Bronchial epithelial cell (primary cell): Measurements from ENCODE around the gene RAB11FIP5. TPM values are rescaled to one million over a fixed set of nuclear protein-coding genes. Genes with fewer than 3 reads are reported as not detected.
A peak's percentile ranks its signal among the peaks of the same experiment; 100 is the strongest.

Source experiments
- DNase-seq: peaks from one replicate; pipeline ENCODE4 v3.0.0-alpha.2; 2010; ENCODE audit warnings: low read depth
- FAIRE-seq: peaks from 2 replicates; lab custom pipeline; 2011; peaks lifted over from hg19 to GRCh38; lab: Jason Lieb, UNC
- H3K27me3 ChIP-seq: 2 replicates; pipeline ENCODE4 v1.5.1; 2011; ENCODE audit warnings: low read length; ENCODE audit not compliant: control insufficient read depth, insufficient read depth
- H3K36me3 ChIP-seq: 2 replicates; pipeline ENCODE4 v1.5.1; 2011; ENCODE audit warnings: low read length; ENCODE audit not compliant: control insufficient read depth, insufficient read depth
- H3K4me3 ChIP-seq: 2 replicates; pipeline ENCODE4 v1.5.1; 2011; ENCODE audit warnings: mild to moderate bottlenecking, low read depth, low read length, control low read depth
- CTCF ChIP-seq: IDR thresholded peaks from 2 replicates; pipeline ENCODE4 v1.5.1; 2011; ENCODE audit warnings: mild to moderate bottlenecking, moderate library complexity, low read length, control low read depth, inconsistent platforms; ENCODE audit not compliant: insufficient read depth, severe bottlenecking
- total RNA-seq: library from RNA; depleted of rRNA; stranded (reverse); fragments of >200 nt; gene quantifications from 2 replicates; pipeline ENCODE4 v1.2.1, GENCODE V29; 2014

RAB11FIP5 gene
- total RNA-seq, 1 donor from 2014 or later, result 19.5 TPM

GRCh38 chr2:73050121-73050545 is 62.6 kb downstream of the RAB11FIP5 start:
- no peak for FAIRE-seq
- Histone ChIP-seq H3K4me3 (no peak overlapping the region), H3K27me3 (no peaks in the 10 kb centered on the region), H3K36me3 (no peaks in the 10 kb centered on the region)
- no peak for TF ChIP-seq CTCF
- no peak for DNase-seq

GRCh38 chr2:73043929-73044832 is 68.6 kb downstream of the RAB11FIP5 start:
- TF ChIP-seq CTCF, result no peak
- Histone ChIP-seq H3K27me3 (no peaks in the 10 kb centered on the region), H3K4me3 (no peak overlapping the region), H3K36me3 (peaks cover 2% of the 10 kb centered on the region)
- DNase-seq (no peak), FAIRE-seq (no peak)

GRCh38 chr2:73043276-73043675 is 69.5 kb downstream of the RAB11FIP5 start:
- FAIRE-seq, result no peak

GRCh38 chr2:73037947-73038585 is 74.7 kb downstream of the RAB11FIP5 start:
- Histone ChIP-seq H3K4me3 (no peak overlapping the region), H3K27me3 (no peaks in the 10 kb centered on the region), H3K36me3 (peaks cover 2% of the 10 kb centered on the region)
- peak; percentile 44 for DNase-seq
- no peak for FAIRE-seq
- no peak for TF ChIP-seq CTCF

More at GRCh38 chr2:73043276-73043675, 69.5 kb downstream of the RAB11FIP5 start:
- no peak for DNase-seq
- no peaks in the 10 kb centered on the region for H3K27me3 ChIP-seq
- no peak for TF ChIP-seq CTCF
- peaks cover 2% of the 10 kb centered on the region for H3K36me3 ChIP-seq
- H3K4me3 ChIP-seq, result no peak overlapping the region

- H3K36me3 ChIP-seq, result peaks cover 2% of the 10 kb centered on the region
- no peak for TF ChIP-seq CTCF
- DNase-seq (no peak), FAIRE-seq (no peak)
- H3K4me3 ChIP-seq, result no peak overlapping the region
- H3K27me3 ChIP-seq, result no peaks in the 10 kb centered on the region
These were observed 76.0 kb downstream of the RAB11FIP5 start for GRCh38 chr2:73036766-73037165.
